Erythroblast (primary cell): ENCODE results near the gene CHAC1.

Experiments used
- GATA1 ChIP-seq: IDR thresholded peaks from 2 replicates; pipeline ENCODE4 v1.6.1; 2011; ENCODE audit warnings: low read depth, mild to moderate bottlenecking, control low read depth, low read length, moderate library complexity
- POLR2A ChIP-seq: IDR thresholded peaks from 2 replicates; pipeline ENCODE4 v1.6.1; 2011; ENCODE audit warnings: mild to moderate bottlenecking, low read length

- TF ChIP-seq POLR2A (no peak), GATA1 (no peak)
These were observed 45.2 kb upstream of the CHAC1 start for GRCh38 chr15:40908095-40908494.
